Activated T-cell treated with anti-CD3 and anti-CD28 coated beads, Interleukin-2, amount 50 U/mL, for 72 hours (primary cell): ENCODE data around the gene KRT28. TPM values are rescaled to one million over a fixed set of nuclear protein-coding genes. Genes with fewer than 3 reads are reported as not detected.

Experiments
- ATAC-seq, 2 donors: fragments of 150-1000 bp; cut with Tn5 transposase; replicated peaks in 1 of 2; 2 replicates each; pipeline ENCODE4 v1.10.0; 2021; ENCODE audit warnings: moderate library complexity in 2 of 2, mild to moderate bottlenecking in 1 of 2
- DNase-seq, 2 donors: peaks; one replicate each; pipeline ENCODE4 v3.0.0; 2021 to 2022; ENCODE audit warnings: mixed read lengths in 1 of 2
- H3K27ac Mint-ChIP-seq: one replicate; pipeline ENCODE4 v1.8.0; 2022; ENCODE audit warnings: mild to moderate bottlenecking, moderate library complexity, mixed read lengths
- H3K27me3 Mint-ChIP-seq: one replicate; pipeline ENCODE4 v1.8.0; 2022; ENCODE audit warnings: low read depth, mixed read lengths
- H3K36me3 Mint-ChIP-seq, 2 donors: one replicate each; pipeline ENCODE4 v1.8.0; 2022; ENCODE audit warnings: mixed read lengths in 2 of 2, mild to moderate bottlenecking in 1 of 2; ENCODE audit not compliant: insufficient read depth in 2 of 2
- H3K4me1 Mint-ChIP-seq: one replicate; pipeline ENCODE4 v1.8.0; 2022; ENCODE audit warnings: low read depth, mixed read lengths
- H3K4me3 Mint-ChIP-seq, 2 donors: one replicate each; pipeline ENCODE4 v1.8.0; 2022; ENCODE audit warnings: mild to moderate bottlenecking in 2 of 2, mixed read lengths in 2 of 2, moderate library complexity in 2 of 2
- H3K9me3 Mint-ChIP-seq, 2 donors: one replicate each; pipeline ENCODE4 v1.8.0; 2022; ENCODE audit warnings: mixed read lengths in 2 of 2
- total RNA-seq, 2 donors: library from RNA; stranded (reverse); gene quantifications; one replicate each; pipeline ENCODE4 v1.2.3, GENCODE V29; 2022

The KRT28 gene, protein sequence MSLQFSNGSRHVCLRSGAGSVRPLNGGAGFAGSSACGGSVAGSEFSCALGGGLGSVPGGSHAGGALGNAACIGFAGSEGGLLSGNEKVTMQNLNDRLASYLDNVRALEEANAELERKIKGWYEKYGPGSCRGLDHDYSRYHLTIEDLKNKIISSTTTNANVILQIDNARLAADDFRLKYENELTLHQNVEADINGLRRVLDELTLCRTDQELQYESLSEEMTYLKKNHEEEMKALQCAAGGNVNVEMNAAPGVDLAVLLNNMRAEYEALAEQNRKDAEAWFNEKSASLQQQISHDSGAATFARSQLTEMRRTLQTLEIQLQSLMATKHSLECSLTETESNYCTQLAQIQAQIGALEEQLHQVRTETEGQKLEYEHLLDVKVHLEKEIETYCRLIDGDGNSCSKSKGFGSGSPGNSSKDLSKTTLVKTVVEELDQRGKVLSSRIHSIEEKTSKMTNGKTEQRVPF
- not detected for total RNA-seq

GRCh38 chr17:40799859-40800258 is at the start of gene KRT28:
Gene KRT28 (minus strand): TSS chr17:40799959. CDS start chr17:40799893, 66 bp downstream.
- Mint-ChIP-seq H3K9me3 (no peaks in the 10 kb centered on the region), H3K4me3 (no peak within 1 kb of the TSS), H3K27me3 (peaks cover 32% of the 10 kb centered on the region), H3K36me3 (no peaks in the 10 kb centered on the region), H3K27ac (no peak within 1 kb of the TSS), H3K4me1 (no peaks in the 10 kb centered on the region)
- DNase-seq, result no peak
- ATAC-seq, result no peak

- no peaks in the 10 kb centered on the region for H3K36me3 Mint-ChIP-seq
- H3K27me3 Mint-ChIP-seq, result peaks cover 33% of the 10 kb centered on the region
- no peak for ATAC-seq
- H3K4me3 Mint-ChIP-seq, result no peak overlapping the region
- H3K9me3 Mint-ChIP-seq, result no peaks in the 10 kb centered on the region
- no peak for DNase-seq
- H3K4me1 Mint-ChIP-seq, result no peaks in the 10 kb centered on the region
- H3K27ac Mint-ChIP-seq, result no peak overlapping the region
These were observed 49.0 kb upstream of the KRT28 start for GRCh38 chr17:40848583-40849235.

- Mint-ChIP-seq H3K27me3 (peaks cover 22% of the 10 kb centered on the region), H3K4me3 (no peak overlapping the region), H3K9me3 (no peaks in the 10 kb centered on the region), H3K36me3 (no peaks in the 10 kb centered on the region), H3K27ac (no peak overlapping the region), H3K4me1 (no peaks in the 10 kb centered on the region)
- DNase-seq (no peak), ATAC-seq (no peak)
These were observed 46.9 kb upstream of the KRT28 start for GRCh38 chr17:40846515-40847144.

GRCh38 chr17:40844671-40845107 is 44.9 kb upstream of the KRT28 start:
- Mint-ChIP-seq H3K4me1 (no peaks in the 10 kb centered on the region), H3K27me3 (peaks cover 22% of the 10 kb centered on the region), H3K4me3 (no peak overlapping the region), H3K36me3 (no peaks in the 10 kb centered on the region), H3K27ac (no peak overlapping the region), H3K9me3 (no peaks in the 10 kb centered on the region)
- no peak for DNase-seq
- ATAC-seq, result no peak

DNA sequence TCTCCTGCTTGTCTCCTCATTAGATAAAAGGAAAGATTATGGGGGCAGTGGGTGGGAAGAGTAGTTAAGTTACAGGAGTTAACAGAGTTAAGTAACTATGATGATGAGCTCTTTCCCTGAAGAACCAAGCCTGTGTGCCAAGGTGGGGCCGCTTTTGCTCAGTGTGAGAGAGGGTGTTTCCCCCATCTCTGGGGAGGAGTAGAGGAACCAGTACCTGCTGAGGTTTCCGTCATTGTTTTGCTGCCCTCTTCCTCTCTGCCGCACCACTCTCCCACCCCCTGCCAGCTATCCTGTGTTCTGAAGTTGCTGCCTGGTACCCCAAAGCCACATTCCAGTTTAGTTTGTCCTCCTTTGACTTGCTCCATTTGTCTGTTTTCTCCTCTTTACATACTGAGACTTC is 43.5 kb upstream of the KRT28 start:
- Mint-ChIP-seq H3K4me3 (no peak overlapping the region), H3K4me1 (no peaks in the 10 kb centered on the region), H3K9me3 (no peaks in the 10 kb centered on the region), H3K36me3 (no peaks in the 10 kb centered on the region), H3K27ac (no peak overlapping the region), H3K27me3 (peaks cover 22% of the 10 kb centered on the region)
- ATAC-seq, result no peak
- no peak for DNase-seq

DNA sequence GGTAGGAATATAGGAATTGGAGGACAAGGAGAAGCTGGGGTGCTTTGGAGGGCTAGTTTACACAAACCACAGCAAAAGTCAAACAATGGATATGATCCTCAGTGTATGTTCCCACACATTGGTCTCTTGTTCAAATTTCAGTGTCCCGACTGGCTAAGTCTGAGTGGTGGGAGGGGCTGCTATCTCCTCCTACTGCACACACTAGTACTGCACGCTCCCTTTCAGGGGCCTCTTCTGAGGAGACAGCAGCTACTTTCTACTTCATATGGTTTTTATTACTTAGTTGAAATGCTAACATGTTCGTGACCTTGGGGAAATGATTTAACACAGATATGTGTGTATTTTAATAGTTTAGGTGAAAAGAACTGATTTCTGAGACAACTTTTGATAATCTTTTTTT is 41.5 kb upstream of the KRT28 start:
- H3K4me1 Mint-ChIP-seq, result no peaks in the 10 kb centered on the region
- H3K9me3 Mint-ChIP-seq, result no peaks in the 10 kb centered on the region
- H3K27me3 Mint-ChIP-seq, result peaks cover 22% of the 10 kb centered on the region
- DNase-seq (no peak), ATAC-seq (no peak)
- no peak overlapping the region for H3K27ac Mint-ChIP-seq
- no peak overlapping the region for H3K4me3 Mint-ChIP-seq
- no peaks in the 10 kb centered on the region for H3K36me3 Mint-ChIP-seq

- ATAC-seq (no peak), DNase-seq (no peak)
- Mint-ChIP-seq H3K27me3 (peaks cover 2% of the 10 kb centered on the region), H3K36me3 (peaks cover 0 to 3% of the 10 kb centered on the region in 2 donors), H3K27ac (no peak overlapping the region), H3K4me1 (no peaks in the 10 kb centered on the region), H3K9me3 (no peaks in the 10 kb centered on the region), H3K4me3 (no peak overlapping the region)
These were observed 39.4 kb upstream of the KRT28 start for GRCh38 chr17:40839194-40839593.

DNA sequence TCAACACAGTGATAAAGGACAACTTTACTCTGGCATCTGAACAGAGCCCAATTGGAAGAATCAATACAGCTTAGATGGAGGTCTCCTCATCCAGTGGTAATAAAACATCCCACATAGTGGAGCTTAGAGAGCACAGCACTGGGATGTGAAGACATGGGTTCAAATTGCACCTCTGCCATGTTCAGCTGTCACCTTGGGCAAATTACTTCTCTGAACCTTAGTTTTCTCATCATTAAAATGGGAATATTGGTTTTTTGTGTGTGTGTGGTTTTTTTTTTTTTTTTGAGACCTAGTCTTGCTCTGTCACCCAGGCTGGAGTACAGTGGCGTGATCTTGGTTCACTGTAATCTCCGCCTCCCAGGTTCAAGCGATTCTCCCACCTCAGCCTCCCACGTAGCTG is 36.3 kb upstream of the KRT28 start:
- ATAC-seq (no peak), DNase-seq (no peak)
- no peaks in the 10 kb centered on the region for H3K9me3 Mint-ChIP-seq
- no peak overlapping the region for H3K27ac Mint-ChIP-seq
- H3K4me3 Mint-ChIP-seq, result no peak overlapping the region
- no peaks in the 10 kb centered on the region for H3K27me3 Mint-ChIP-seq
- H3K4me1 Mint-ChIP-seq, result peaks cover 5% of the 10 kb centered on the region
- H3K36me3 Mint-ChIP-seq, result peaks cover 0 to 3% of the 10 kb centered on the region in 2 donors

- ATAC-seq (no peak), DNase-seq (no peak)
- Mint-ChIP-seq H3K4me3 (no peak overlapping the region), H3K27me3 (no peaks in the 10 kb centered on the region), H3K27ac (no peak overlapping the region), H3K36me3 (peaks cover 3 to 5% of the 10 kb centered on the region in 2 donors), H3K9me3 (no peaks in the 10 kb centered on the region), H3K4me1 (peaks cover 5% of the 10 kb centered on the region)
These were observed 34.1 kb upstream of the KRT28 start for GRCh38 chr17:40833882-40834281.

DNA sequence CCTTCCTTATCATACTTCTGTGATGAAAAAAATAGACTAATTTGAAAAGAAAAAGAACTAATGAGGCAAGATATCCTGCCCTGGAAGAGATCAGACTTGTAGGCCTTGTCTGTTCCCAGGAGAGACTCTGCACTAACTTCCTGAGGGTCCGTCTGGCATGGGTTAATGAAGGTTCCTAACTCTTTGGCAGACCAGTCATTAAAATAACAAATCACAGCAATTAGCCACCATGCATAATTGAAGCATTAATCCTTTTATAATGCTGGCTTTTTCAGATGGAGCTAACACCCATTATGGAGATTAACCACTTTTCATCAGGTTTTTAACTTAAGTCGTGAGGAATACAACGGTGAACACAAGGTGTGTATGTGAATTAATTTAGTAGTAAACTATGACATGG is 33.1 kb upstream of the KRT28 start:
- no peak for DNase-seq
- peaks cover 12% of the 10 kb centered on the region for H3K4me1 Mint-ChIP-seq
- no peak overlapping the region for H3K4me3 Mint-ChIP-seq
- ATAC-seq, result no peak
- no peaks in the 10 kb centered on the region for H3K9me3 Mint-ChIP-seq
- no peaks in the 10 kb centered on the region for H3K27me3 Mint-ChIP-seq
- H3K36me3 Mint-ChIP-seq, result peaks cover 3 to 5% of the 10 kb centered on the region in 2 donors
- H3K27ac Mint-ChIP-seq, result no peak overlapping the region

GRCh38 chr17:40830085-40830776 is 30.5 kb upstream of the KRT28 start:
- Mint-ChIP-seq H3K9me3 (no peaks in the 10 kb centered on the region), H3K27me3 (no peaks in the 10 kb centered on the region), H3K27ac (no peak overlapping the region), H3K4me1 (peaks cover 28% of the 10 kb centered on the region), H3K36me3 (peaks cover 5% of the 10 kb centered on the region in 2 donors), H3K4me3 (no peak overlapping the region)
- DNase-seq, result no peak
- ATAC-seq, result no peak

DNA sequence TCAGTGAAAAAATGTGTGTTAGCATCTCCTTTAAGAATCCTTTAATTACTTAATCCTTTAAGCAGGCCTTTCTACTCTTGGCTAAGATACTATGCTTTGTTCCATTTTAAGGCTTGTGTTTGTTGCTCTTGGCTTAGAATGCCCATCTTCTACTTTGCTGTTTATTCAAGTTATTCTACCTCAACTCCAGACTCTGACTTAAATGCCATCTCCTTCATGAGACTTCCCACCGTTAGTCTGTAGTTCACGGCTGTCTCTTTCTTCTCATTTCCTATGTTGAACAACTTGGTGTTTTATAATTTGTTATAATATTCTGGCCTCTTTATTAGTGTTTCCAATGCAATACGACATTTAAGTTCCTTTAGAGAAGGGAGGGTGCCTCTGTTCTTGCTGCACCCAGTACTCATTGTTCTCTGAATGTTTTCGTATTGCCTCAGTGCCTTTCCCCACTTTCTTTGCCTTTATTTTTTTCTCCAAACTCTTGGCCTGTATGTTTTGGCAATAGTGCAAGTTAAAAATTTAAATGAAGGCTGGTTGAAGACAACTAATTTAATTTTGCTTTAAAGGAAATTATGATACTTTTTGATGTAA is 28.8 kb upstream of the KRT28 start:
- Mint-ChIP-seq H3K4me1 (peaks cover 33% of the 10 kb centered on the region), H3K9me3 (no peaks in the 10 kb centered on the region), H3K36me3 (peaks cover 2 to 5% of the 10 kb centered on the region in 2 donors), H3K27me3 (no peaks in the 10 kb centered on the region), H3K4me3 (peak overlapping the region in 1 of 2 donors; percentile 12), H3K27ac (peak overlapping the region; percentile 41)
- ATAC-seq (no peak), DNase-seq (no peak)
